Measurements from ENCODE around the gene ARL5A. TPM values are rescaled to one million over a fixed set of nuclear protein-coding genes. Genes with fewer than 3 reads are reported as not detected.

Gene ARL5A
- total and polyA plus RNA-seq, 11 donors = 12.9 to 59.1 (median 54.4) TPM

- DNase-seq = no peak
- WGBS, 4 donors = 94 to 100% (median 97%) methylated on average over 3 of the region's 3 CpGs
- H3K27ac ChIP-seq = no peak overlapping the region
- intact Hi-C loops (cut with DNase I) = loop anchor here in 1 of 10 donors (10.0 kb wide), 1 partner anchor 168 kb away; no protein-coding TSS in a partner anchor
- no peak overlapping the region for H3K4me3 ChIP-seq
- H3K9me3 ChIP-seq = peaks cover 0 to 7% (median 0%) of the 10 kb centered on the region in 12 donors
- H3K36me3 ChIP-seq = peaks cover 0 to 40% (median 22%) of the 10 kb centered on the region in 9 donors
- H3K4me1 ChIP-seq = peaks cover 0 to 11% (median 0%) of the 10 kb centered on the region in 12 donors
- no peaks in the 10 kb centered on the region for H3K27me3 ChIP-seq
- TF ChIP-seq POLR2A (IDR thresholded peaks at IDR 0.05) = no peak
- no peak for TF ChIP-seq CTCF (IDR thresholded peaks at IDR 0.05)
- ATAC-seq = no peak
These were observed 35.1 kb downstream of the ARL5A start for GRCh38 chr2:151793123-151793522.

- H3K4me1 ChIP-seq = peaks cover 0 to 10% (median 0%) of the 10 kb centered on the region in 12 donors
- H3K4me3 ChIP-seq = no peak overlapping the region
- TF ChIP-seq CTCF (IDR thresholded peaks at IDR 0.05) (peak in 1 of 12 donors; percentile 11), POLR2A (IDR thresholded peaks at IDR 0.05) (no peak)
- peaks cover 0 to 44% (median 18%) of the 10 kb centered on the region in 9 donors for H3K36me3 ChIP-seq
- ATAC-seq (no peak), DNase-seq (no peak)
- H3K27ac ChIP-seq = no peak overlapping the region
- intact Hi-C loops (cut with DNase I) = loop anchor here in 1 of 10 donors (10.0 kb wide), 1 partner anchor 168 kb away; no protein-coding TSS in a partner anchor
- WGBS, 4 donors = 96 to 100% (median 97%) methylated on average over 4 of the region's 4 CpGs
- no peaks in the 10 kb centered on the region for H3K27me3 ChIP-seq
- peaks cover 0 to 7% (median 0%) of the 10 kb centered on the region in 12 donors for H3K9me3 ChIP-seq
These were observed 35.6 kb downstream of the ARL5A start for GRCh38 chr2:151792589-151792988.

- Histone ChIP-seq H3K9me3 (peaks cover 0 to 7% (median 0%) of the 10 kb centered on the region in 12 donors), H3K36me3 (peaks cover 0 to 44% (median 20%) of the 10 kb centered on the region in 9 donors), H3K4me1 (peaks cover 0 to 3% (median 0%) of the 10 kb centered on the region in 12 donors), H3K27ac (no peak overlapping the region), H3K4me3 (no peak overlapping the region), H3K27me3 (no peaks in the 10 kb centered on the region)
- WGBS, 4 donors = 96 to 98% (median 98%) methylated on average over 3 of the region's 3 CpGs
- ATAC-seq (no peak), DNase-seq (no peak)
- intact Hi-C loops (cut with DNase I) = loop anchor here in 1 of 10 donors (10.0 kb wide), 1 partner anchor 167 kb away; no protein-coding TSS in a partner anchor
- TF ChIP-seq CTCF (IDR thresholded peaks at IDR 0.05) = no peak
These were observed 36.7 kb downstream of the ARL5A start for GRCh38 chr2:151791545-151791944.

- Histone ChIP-seq H3K9me3 (peaks cover 0 to 7% (median 0%) of the 10 kb centered on the region in 12 donors), H3K36me3 (peaks cover 0 to 47% (median 27%) of the 10 kb centered on the region in 9 donors), H3K4me3 (no peak overlapping the region), H3K27me3 (no peaks in the 10 kb centered on the region), H3K27ac (no peak overlapping the region), H3K4me1 (no peaks in the 10 kb centered on the region)
- DNase-seq = no peak
- TF ChIP-seq CTCF (IDR thresholded peaks at IDR 0.05) = no peak
- no peak for TF ChIP-seq POLR2A (IDR thresholded peaks at IDR 0.05)
- intact Hi-C loops (cut with DNase I) = loop anchor here in 1 of 10 donors (10.0 kb wide), 1 partner anchor 166 kb away; no protein-coding TSS in a partner anchor
- WGBS, 4 donors = 91 to 100% (median 95%) methylated on average over 1 of the region's 1 CpG
- ATAC-seq = no peak
These were observed 37.5 kb downstream of the ARL5A start for GRCh38 chr2:151790689-151791088.

All from heart left ventricle (tissue), 16 donors.